ENCODE results near the gene ABCA8. TPM values are rescaled to one million over a fixed set of nuclear protein-coding genes. Genes with fewer than 3 reads are reported as not detected.

Gene ABCA8
- total and polyA plus RNA-seq, 2 experiments from 2014 or later = not detected

- H3K36me3 ChIP-seq (ENCODE audit: insufficient read depth) = no peaks in the 10 kb centered on the region
- Mint-ChIP-seq H3K36me3 (ENCODE audit: low read depth) (no peaks in the 10 kb centered on the region), H3K27ac (no peak overlapping the region), H3K27me3 (ENCODE audit: insufficient read depth, low read depth, poor library complexity) (peaks cover 2% of the 10 kb centered on the region), H3K9me3 (no peaks in the 10 kb centered on the region; the same call in 1 of the 3 replicates), H3K4me1 (no peaks in the 10 kb centered on the region; the same call in 2 of the 3 replicates), H3K4me3 (no peak overlapping the region)
- TF ChIP-seq CREB1 (CRISPR knock-in tag; IDR thresholded peaks at IDR 0.05; ENCODE audit: low read depth) = no peak
- no peaks in the 10 kb centered on the region for H3K79me2 ChIP-seq (replicated peaks; ENCODE audit: insufficient read depth)
- no peaks in the 10 kb centered on the region for H3K27me3 ChIP-seq (ENCODE audit: insufficient read depth)
- no peak overlapping the region for H2AFZ ChIP-seq
- H3K4me2 ChIP-seq = no peak overlapping the region
- H3K4me3 ChIP-seq = no peak overlapping the region
- no peaks in the 10 kb centered on the region for H3K4me1 ChIP-seq (ENCODE audit: insufficient read depth)
- DNase-seq (ENCODE audit: low spot score) (no peak), ATAC-seq (no peak)
- H3K27ac ChIP-seq (ENCODE audit: low read depth) = no peak overlapping the region
- H4K20me1 ChIP-seq (replicated peaks; ENCODE audit: insufficient read depth) = no peaks in the 10 kb centered on the region
- H3F3A ChIP-seq (replicated peaks; ENCODE audit: low read depth) = no peaks in the 10 kb centered on the region
- H3K9me2 ChIP-seq (ENCODE audit: insufficient read depth) = no peaks in the 10 kb centered on the region
Measured at GRCh38 chr17:68897557-68897956, 57.6 kb downstream of the ABCA8 start.

- ATAC-seq (no peak), DNase-seq (ENCODE audit: low spot score) (no peak)
- Mint-ChIP-seq H3K36me3 (ENCODE audit: low read depth) (no peaks in the 10 kb centered on the region), H3K9me3 (no peaks in the 10 kb centered on the region; the same call in 1 of the 3 replicates), H3K4me3 (no peak overlapping the region), H3K4me1 (no peaks in the 10 kb centered on the region; the same call in 2 of the 3 replicates), H3K27me3 (ENCODE audit: insufficient read depth, low read depth, poor library complexity) (peaks cover 2% of the 10 kb centered on the region), H3K27ac (no peak overlapping the region)
- Histone ChIP-seq H3K4me1 (ENCODE audit: insufficient read depth) (no peaks in the 10 kb centered on the region), H3F3A (replicated peaks; ENCODE audit: low read depth) (no peaks in the 10 kb centered on the region), H3K9me2 (ENCODE audit: insufficient read depth) (no peaks in the 10 kb centered on the region), H3K4me2 (no peak overlapping the region), H2AFZ (no peak overlapping the region), H4K20me1 (replicated peaks; ENCODE audit: insufficient read depth) (no peaks in the 10 kb centered on the region), H3K4me3 (no peak overlapping the region), H3K27ac (ENCODE audit: low read depth) (no peak overlapping the region), H3K36me3 (ENCODE audit: insufficient read depth) (no peaks in the 10 kb centered on the region), H3K27me3 (ENCODE audit: insufficient read depth) (no peaks in the 10 kb centered on the region), H3K79me2 (replicated peaks; ENCODE audit: insufficient read depth) (no peaks in the 10 kb centered on the region)
- TF ChIP-seq REST (IDR thresholded peaks at IDR 0.05; ENCODE audit: unreplicated experiment) = no peak
- TF ChIP-seq NANOG (IDR thresholded peaks at IDR 0.05; ENCODE audit: borderline replicate concordance) = no peak
- TF ChIP-seq ETS1 (IDR thresholded peaks at IDR 0.05) = no peak
- TF ChIP-seq ZNF462 (CRISPR knock-in tag; IDR thresholded peaks at IDR 0.05) = no peak
- no peak for TF ChIP-seq EZH2phosphoT487 (IDR thresholded peaks at IDR 0.05; ENCODE audit: unreplicated experiment)
- TF ChIP-seq ZNF114 (CRISPR knock-in tag; IDR thresholded peaks at IDR 0.05) = no peak
- TF ChIP-seq CTCF (conservative IDR thresholded peaks at IDR 0.05; ENCODE audit: low read depth in 2 of 2) = no peak
- no peak for TF ChIP-seq POLR2AphosphoS5 (IDR thresholded peaks at IDR 0.05; ENCODE audit: low read depth)
- TF ChIP-seq CREB1 (CRISPR knock-in tag; IDR thresholded peaks at IDR 0.05; ENCODE audit: low read depth) = no peak
Measured at GRCh38 chr17:68892658-68893057, 62.5 kb downstream of the ABCA8 start.

Data from GM23338 (cell line).